ENCODE measurements around the gene TCF12. TPM values are rescaled to one million over a fixed set of nuclear protein-coding genes. Genes with fewer than 3 reads are reported as not detected.

The TCF12 gene
- total and polyA plus RNA-seq, 2 of the 8 experiments (the other 6 are each of a cell fraction or from before 2014, with no cell fraction given), result 85.8 to 101 TPM

GRCh38 chr15:56987286-56987685 lies 68.8 kb downstream of the TCF12 start (continued):
- no peak for TF ChIP-seq CHD7 (IDR thresholded peaks at IDR 0.05; ENCODE audit: insufficient replicate concordance, low read length)
- no peak for TF ChIP-seq BCL11A (IDR thresholded peaks at IDR 0.05; ENCODE audit: low read depth in 2 of 2, low read length in 2 of 2)
- TF ChIP-seq RNF2 (IDR thresholded peaks at IDR 0.05; ENCODE audit: borderline replicate concordance, low read depth, low read length, missing control alignments, poor library complexity, severe bottlenecking), result no peak
- no peak for TF ChIP-seq CEBPB (IDR thresholded peaks at IDR 0.05; ENCODE audit: low read depth, low read length)
- no peak for TF ChIP-seq CTBP2 (IDR thresholded peaks at IDR 0.05; ENCODE audit: borderline replicate concordance, insufficient read depth, insufficient read length, low read length)
